Breast epithelium (tissue), 3 donors: Measurements from ENCODE around the gene PSMB2.

Source experiments
- POLR2AphosphoS5 ChIP-seq, 3 donors: sonication (generic); formaldehyde crosslinking; IDR thresholded peaks; one replicate each; pipeline ENCODE4 v1.6.1; 2017; ENCODE audit warnings: antibody characterized with exemption in 3 of 3
- TF ChIP-seq, protein P1 (sequence below), 3 donors: fragments of 450-650 bp; IDR thresholded peaks; one replicate each; pipeline ENCODE4 v1.5.1; 2016 to 2017; ENCODE audit warnings: antibody characterized with exemption in 3 of 3, mild to moderate bottlenecking in 3 of 3, moderate library complexity in 3 of 3

DNA sequence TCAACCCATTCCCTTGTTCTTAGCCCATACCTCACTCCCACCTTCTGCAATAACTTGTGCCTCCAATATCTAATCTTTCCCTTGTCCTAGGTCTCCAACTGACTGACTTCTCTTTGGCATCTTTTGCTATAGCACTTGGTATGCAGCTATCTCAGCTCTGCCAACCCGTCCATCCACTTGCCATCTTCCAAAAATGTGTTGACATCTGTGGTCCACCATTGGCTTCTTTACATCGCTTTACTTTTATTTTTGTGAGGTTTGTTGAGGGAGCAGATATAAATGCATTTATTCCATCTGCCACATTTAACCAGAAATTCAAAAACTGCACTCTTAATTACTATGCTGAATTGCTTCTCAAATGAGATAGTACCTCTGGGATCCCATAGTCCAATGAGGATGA lies 24.9 kb upstream of the PSMB2 start:
- TF ChIP-seq, protein P1, sequence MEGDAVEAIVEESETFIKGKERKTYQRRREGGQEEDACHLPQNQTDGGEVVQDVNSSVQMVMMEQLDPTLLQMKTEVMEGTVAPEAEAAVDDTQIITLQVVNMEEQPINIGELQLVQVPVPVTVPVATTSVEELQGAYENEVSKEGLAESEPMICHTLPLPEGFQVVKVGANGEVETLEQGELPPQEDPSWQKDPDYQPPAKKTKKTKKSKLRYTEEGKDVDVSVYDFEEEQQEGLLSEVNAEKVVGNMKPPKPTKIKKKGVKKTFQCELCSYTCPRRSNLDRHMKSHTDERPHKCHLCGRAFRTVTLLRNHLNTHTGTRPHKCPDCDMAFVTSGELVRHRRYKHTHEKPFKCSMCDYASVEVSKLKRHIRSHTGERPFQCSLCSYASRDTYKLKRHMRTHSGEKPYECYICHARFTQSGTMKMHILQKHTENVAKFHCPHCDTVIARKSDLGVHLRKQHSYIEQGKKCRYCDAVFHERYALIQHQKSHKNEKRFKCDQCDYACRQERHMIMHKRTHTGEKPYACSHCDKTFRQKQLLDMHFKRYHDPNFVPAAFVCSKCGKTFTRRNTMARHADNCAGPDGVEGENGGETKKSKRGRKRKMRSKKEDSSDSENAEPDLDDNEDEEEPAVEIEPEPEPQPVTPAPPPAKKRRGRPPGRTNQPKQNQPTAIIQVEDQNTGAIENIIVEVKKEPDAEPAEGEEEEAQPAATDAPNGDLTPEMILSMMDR (IDR thresholded peaks at IDR 0.05), result no peak
- no peak for TF ChIP-seq POLR2AphosphoS5 (IDR thresholded peaks at IDR 0.05)
